Type B pancreatic cell (in vitro differentiated cells): ENCODE data around the gene TULP4. TPM values are rescaled to one million over a fixed set of nuclear protein-coding genes. Genes with fewer than 3 reads are reported as not detected.
A peak's percentile ranks its signal among the peaks of the same experiment; 100 is the strongest.

ENCODE experiments used
- DNase-seq: peaks from one replicate; pipeline ENCODE4 v3.0.0; 2021; ENCODE audit warnings: mixed read lengths; ENCODE audit not compliant: unreplicated experiment; ENCODE audit errors: extremely low spot score
- H3K27ac Mint-ChIP-seq: 2 replicates; pipeline ENCODE4 v1.8.0; 2021; ENCODE audit warnings: mild to moderate bottlenecking, mixed read lengths
- H3K27me3 Mint-ChIP-seq: 2 replicates; pipeline ENCODE4 v1.8.0; 2021; ENCODE audit warnings: mixed read lengths
- H3K36me3 Mint-ChIP-seq: 2 replicates; pipeline ENCODE4 v1.8.0; 2021; ENCODE audit warnings: mixed read lengths
- H3K4me1 Mint-ChIP-seq: one replicate; pipeline ENCODE4 v1.8.0; 2021; ENCODE audit warnings: mixed read lengths; ENCODE audit not compliant: unreplicated experiment
- H3K4me3 Mint-ChIP-seq: 2 replicates; pipeline ENCODE4 v1.8.0; 2021; ENCODE audit warnings: mild to moderate bottlenecking, mixed read lengths
- H3K9me3 Mint-ChIP-seq: 2 replicates; pipeline ENCODE4 v1.8.0; 2021; ENCODE audit warnings: mixed read lengths
- CTCF ChIP-seq: fragments of 200-600 bp; sonication (generic); conservative IDR thresholded peaks from 2 replicates; pipeline ENCODE4 v1.5.0; 2021; ENCODE audit warnings: antibody characterized with exemption, mild to moderate bottlenecking
- total RNA-seq: library from RNA; stranded (reverse); gene quantifications from 2 replicates; pipeline ENCODE4 v1.2.1, GENCODE V29; 2021; ENCODE audit warnings: low replicate concordance

Gene TULP4
- total RNA-seq, 1 donor from 2014 or later, result 109 TPM

- H3K27me3 Mint-ChIP-seq, result peaks cover 40% of the 10 kb centered on the region
- peak overlapping the region; percentile 44 for H3K4me3 Mint-ChIP-seq
- H3K36me3 Mint-ChIP-seq, result no peaks in the 10 kb centered on the region
- TF ChIP-seq CTCF, result no peak
- H3K4me1 Mint-ChIP-seq, result no peaks in the 10 kb centered on the region
- no peaks in the 10 kb centered on the region for H3K9me3 Mint-ChIP-seq
- H3K27ac Mint-ChIP-seq, result peak overlapping the region; percentile 35
- no peak for DNase-seq
Measured at GRCh38 chr6:158538741-158539140, 226.5 kb downstream of the TULP4 start.

GRCh38 chr6:158539413-158539812, 227.1 kb downstream of the TULP4 start:
- H3K27ac Mint-ChIP-seq, result no peak overlapping the region
- no peak for DNase-seq
- no peaks in the 10 kb centered on the region for H3K36me3 Mint-ChIP-seq
- H3K4me1 Mint-ChIP-seq, result no peaks in the 10 kb centered on the region
- peak overlapping the region; percentile 57 for H3K4me3 Mint-ChIP-seq
- H3K27me3 Mint-ChIP-seq, result peaks cover 40% of the 10 kb centered on the region
- H3K9me3 Mint-ChIP-seq, result no peaks in the 10 kb centered on the region
- TF ChIP-seq CTCF, result no peak

GRCh38 chr6:158539881-158540280, 227.6 kb downstream of the TULP4 start:
- H3K36me3 Mint-ChIP-seq, result no peaks in the 10 kb centered on the region
- H3K9me3 Mint-ChIP-seq, result no peaks in the 10 kb centered on the region
- H3K27me3 Mint-ChIP-seq, result peaks cover 40% of the 10 kb centered on the region
- H3K4me3 Mint-ChIP-seq, result no peak overlapping the region
- no peak for DNase-seq
- no peaks in the 10 kb centered on the region for H3K4me1 Mint-ChIP-seq
- TF ChIP-seq CTCF, result no peak
- no peak overlapping the region for H3K27ac Mint-ChIP-seq

- Mint-ChIP-seq H3K9me3 (no peaks in the 10 kb centered on the region), H3K4me3 (no peak overlapping the region), H3K4me1 (no peaks in the 10 kb centered on the region), H3K27ac (no peak overlapping the region), H3K27me3 (peaks cover 31% of the 10 kb centered on the region), H3K36me3 (no peaks in the 10 kb centered on the region)
- no peak for TF ChIP-seq CTCF
- no peak for DNase-seq
Measured at GRCh38 chr6:158543606-158544185, 231.4 kb downstream of the TULP4 start.

GRCh38 chr6:158544428-158544827, 232.2 kb downstream of the TULP4 start:
- TF ChIP-seq CTCF, result no peak
- Mint-ChIP-seq H3K27ac (no peak overlapping the region), H3K27me3 (peaks cover 23% of the 10 kb centered on the region), H3K9me3 (no peaks in the 10 kb centered on the region), H3K4me1 (no peaks in the 10 kb centered on the region), H3K4me3 (no peak overlapping the region), H3K36me3 (no peaks in the 10 kb centered on the region)
- DNase-seq, result no peak
